Measurements from ENCODE around the gene PHF21B. TPM values are rescaled to one million over a fixed set of nuclear protein-coding genes. Genes with fewer than 3 reads are reported as not detected.

PHF21B gene
- total RNA-seq, 1 experiment from 2014 or later = 20.2 TPM

DNA sequence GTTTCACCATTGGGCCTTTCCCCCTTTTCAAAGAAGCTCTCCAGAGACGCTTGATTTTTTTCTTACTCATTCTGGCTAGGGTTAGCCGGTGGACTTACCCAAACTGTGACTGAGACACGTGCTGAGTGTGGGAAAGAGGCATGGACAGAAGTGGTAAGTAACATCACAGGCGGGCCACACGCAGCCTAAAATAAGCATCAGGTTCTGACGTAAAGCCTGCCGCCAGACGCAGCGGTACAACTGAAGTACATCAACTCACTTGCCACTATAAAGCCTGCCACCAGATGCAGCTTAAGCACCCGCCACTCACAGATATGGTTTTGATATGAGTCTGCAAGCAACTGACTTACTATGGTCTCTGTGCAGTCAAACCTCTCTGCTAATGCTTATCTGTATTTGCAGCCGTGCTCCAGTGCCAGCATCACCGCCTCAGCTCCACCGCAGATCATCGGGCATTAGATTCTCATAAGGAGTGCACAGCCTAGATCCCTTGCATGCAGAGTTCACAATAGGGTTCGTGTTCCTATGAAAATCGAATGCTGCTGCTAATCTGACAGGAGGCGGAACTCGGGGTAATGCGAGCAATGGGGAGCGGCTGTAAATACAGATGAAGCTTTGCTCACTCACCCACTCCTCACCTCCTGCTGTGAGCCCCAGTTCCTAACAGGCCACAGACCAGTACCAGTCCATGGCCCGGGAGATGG lies 58.8 kb downstream of the PHF21B start:
- peaks cover 6% of the 10 kb centered on the region for H3K36me3 ChIP-seq (replicated peaks; ENCODE audit: control insufficient read depth, insufficient read depth, low read length)
- no peaks in the 10 kb centered on the region for H3K27me3 ChIP-seq (ENCODE audit: control insufficient read depth, insufficient read depth, low read length)
- no peak overlapping the region for H3K4me3 ChIP-seq (ENCODE audit: insufficient read depth, low read depth, low read length)
- DNase-seq = no peak

- no peak for DNase-seq
- peaks cover 9% of the 10 kb centered on the region for H3K36me3 ChIP-seq (replicated peaks; ENCODE audit: control insufficient read depth, insufficient read depth, low read length)
- no peak overlapping the region for H3K4me3 ChIP-seq (ENCODE audit: insufficient read depth, low read depth, low read length)
- H3K27me3 ChIP-seq (ENCODE audit: control insufficient read depth, insufficient read depth, low read length) = no peaks in the 10 kb centered on the region
Measured at GRCh38 chr22:44947846-44948245, 62.0 kb downstream of the PHF21B start.

DNA sequence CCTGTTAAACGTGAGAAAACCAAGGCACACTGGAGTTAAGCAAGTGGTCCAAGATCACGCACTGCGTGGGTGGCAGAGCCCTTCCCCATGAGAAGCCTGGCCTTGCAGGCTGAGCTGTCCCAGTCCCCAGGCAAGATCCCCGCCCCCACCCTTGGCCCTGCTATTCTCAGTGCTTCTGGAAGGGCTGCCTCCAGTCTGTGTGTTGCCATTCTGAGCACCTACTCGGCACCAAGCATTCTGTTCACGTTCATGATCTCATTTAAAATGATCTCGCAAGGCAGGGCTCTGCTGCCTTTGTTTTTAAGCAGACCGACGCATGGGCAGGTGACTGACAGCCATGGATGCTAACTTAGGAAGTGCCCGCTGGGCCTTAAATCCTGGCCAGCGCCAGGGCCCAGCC lies 62.8 kb downstream of the PHF21B start:
- Histone ChIP-seq H3K36me3 (replicated peaks; ENCODE audit: control insufficient read depth, insufficient read depth, low read length) (peaks cover 9% of the 10 kb centered on the region), H3K27me3 (ENCODE audit: control insufficient read depth, insufficient read depth, low read length) (no peaks in the 10 kb centered on the region), H3K4me3 (ENCODE audit: insufficient read depth, low read depth, low read length) (no peak overlapping the region)
- DNase-seq = no peak

- Histone ChIP-seq H3K36me3 (replicated peaks; ENCODE audit: control insufficient read depth, insufficient read depth, low read length) (peaks cover 3% of the 10 kb centered on the region), H3K4me3 (ENCODE audit: insufficient read depth, low read depth, low read length) (no peak overlapping the region)
- DNase-seq = no peak
Measured at GRCh38 chr22:44944883-44945601, 64.8 kb downstream of the PHF21B start.

DNA sequence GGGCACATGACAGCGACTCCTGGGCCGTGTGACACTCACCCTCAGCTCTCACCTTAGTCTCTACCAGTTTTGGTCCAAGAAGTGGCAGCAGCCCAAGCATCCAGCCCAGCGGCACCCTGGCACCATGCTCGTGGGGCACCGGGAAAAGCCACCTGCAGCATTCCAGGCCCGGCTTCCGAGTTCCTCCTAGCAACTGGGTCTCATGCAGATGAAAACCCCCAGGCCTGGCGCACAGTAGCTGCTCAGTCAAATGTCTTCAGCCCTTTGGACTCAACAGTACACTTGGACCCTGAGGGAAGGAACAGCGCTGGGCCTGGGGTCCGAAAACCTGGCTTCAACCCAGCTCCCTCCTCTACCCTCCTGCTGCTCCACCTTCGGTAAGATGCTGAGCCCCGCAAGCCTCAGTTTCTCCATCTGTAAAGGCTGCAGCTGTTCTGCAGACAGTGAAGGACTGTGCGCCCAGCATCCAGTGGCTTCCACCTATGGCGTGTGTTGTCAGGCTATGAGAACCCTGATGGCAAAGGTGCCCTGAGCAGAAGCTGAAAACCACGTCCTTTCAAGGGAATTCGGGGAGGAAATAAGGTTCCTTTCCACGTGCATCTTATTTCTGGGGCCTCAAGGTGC lies 66.0 kb downstream of the PHF21B start:
- DNase-seq = no peak
- Histone ChIP-seq H3K36me3 (replicated peaks; ENCODE audit: control insufficient read depth, insufficient read depth, low read length) (peaks cover 3% of the 10 kb centered on the region), H3K4me3 (ENCODE audit: insufficient read depth, low read depth, low read length) (no peak overlapping the region), H3K27me3 (ENCODE audit: control insufficient read depth, insufficient read depth, low read length) (no peaks in the 10 kb centered on the region)

More at GRCh38 chr22:44944883-44945601, 64.8 kb downstream of the PHF21B start:
- H3K27me3 ChIP-seq (ENCODE audit: control insufficient read depth, insufficient read depth, low read length) = no peaks in the 10 kb centered on the region

DNA sequence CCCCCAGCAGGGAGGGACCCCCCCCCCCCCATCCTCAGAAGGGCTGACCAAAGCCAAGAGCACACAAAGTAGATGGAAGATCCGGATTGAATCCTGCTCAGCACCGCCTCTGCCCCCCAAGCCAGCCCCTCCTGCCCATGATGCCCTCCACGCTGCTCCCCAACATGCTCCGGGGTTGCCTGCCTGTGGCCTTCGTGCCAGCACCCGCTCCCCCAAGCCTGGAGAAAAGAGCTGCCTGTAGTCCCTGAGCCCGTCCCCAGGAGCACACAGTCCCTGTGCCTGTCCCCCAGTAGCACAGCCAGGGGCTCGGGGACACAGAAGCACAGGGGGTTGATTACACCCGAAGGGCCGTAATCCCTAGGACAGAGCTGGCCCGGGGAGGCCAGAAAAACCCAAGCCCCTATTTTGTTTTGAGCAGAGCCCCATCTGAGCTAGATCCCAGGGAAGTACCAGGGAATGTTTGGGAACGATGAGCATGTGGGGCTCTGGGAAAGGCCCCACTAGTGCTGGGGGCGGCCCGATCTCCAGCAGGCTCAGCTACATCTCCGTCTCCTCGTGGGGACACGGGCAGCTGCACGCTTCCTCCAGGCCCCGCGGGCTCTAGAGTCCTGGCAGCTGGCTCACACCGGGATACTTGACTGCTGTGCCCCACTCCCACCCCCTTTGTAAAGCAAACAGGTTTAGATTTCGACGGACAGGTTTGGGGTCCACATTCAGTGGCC lies 66.7 kb downstream of the PHF21B start:
- H3K36me3 ChIP-seq (replicated peaks; ENCODE audit: control insufficient read depth, insufficient read depth, low read length) = peaks cover 3% of the 10 kb centered on the region
- no peak for DNase-seq
- H3K27me3 ChIP-seq (ENCODE audit: control insufficient read depth, insufficient read depth, low read length) = no peaks in the 10 kb centered on the region
- no peak overlapping the region for H3K4me3 ChIP-seq (ENCODE audit: insufficient read depth, low read depth, low read length)

DNA sequence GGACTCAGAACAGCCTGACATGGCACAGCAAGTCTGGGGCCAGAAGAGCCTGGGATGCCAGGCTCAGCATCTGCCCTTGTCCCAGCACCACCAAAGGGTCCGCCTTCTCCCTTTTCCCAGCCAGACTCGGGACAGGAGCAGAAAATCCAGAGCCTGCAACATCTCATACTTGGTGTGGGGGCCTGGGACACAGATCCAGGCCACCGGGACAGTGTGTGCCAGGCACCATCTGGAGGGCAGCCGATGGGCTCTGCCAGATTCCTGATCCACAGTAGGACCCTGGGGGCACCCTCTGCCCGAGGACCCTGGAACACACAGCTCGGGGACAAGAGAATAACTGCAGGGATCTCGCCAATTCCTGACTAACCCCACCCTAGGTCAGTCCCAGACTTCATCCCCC lies 67.7 kb downstream of the PHF21B start:
- Histone ChIP-seq H3K27me3 (ENCODE audit: control insufficient read depth, insufficient read depth, low read length) (no peaks in the 10 kb centered on the region), H3K4me3 (ENCODE audit: insufficient read depth, low read depth, low read length) (no peak overlapping the region), H3K36me3 (replicated peaks; ENCODE audit: control insufficient read depth, insufficient read depth, low read length) (peaks cover 3% of the 10 kb centered on the region)
- DNase-seq = no peak

- H3K36me3 ChIP-seq (replicated peaks; ENCODE audit: control insufficient read depth, insufficient read depth, low read length) = peaks cover 3% of the 10 kb centered on the region
- H3K27me3 ChIP-seq (ENCODE audit: control insufficient read depth, insufficient read depth, low read length) = no peaks in the 10 kb centered on the region
- DNase-seq = no peak
- H3K4me3 ChIP-seq (ENCODE audit: insufficient read depth, low read depth, low read length) = no peak overlapping the region
Measured at GRCh38 chr22:44941207-44941606, 68.6 kb downstream of the PHF21B start.

DNA sequence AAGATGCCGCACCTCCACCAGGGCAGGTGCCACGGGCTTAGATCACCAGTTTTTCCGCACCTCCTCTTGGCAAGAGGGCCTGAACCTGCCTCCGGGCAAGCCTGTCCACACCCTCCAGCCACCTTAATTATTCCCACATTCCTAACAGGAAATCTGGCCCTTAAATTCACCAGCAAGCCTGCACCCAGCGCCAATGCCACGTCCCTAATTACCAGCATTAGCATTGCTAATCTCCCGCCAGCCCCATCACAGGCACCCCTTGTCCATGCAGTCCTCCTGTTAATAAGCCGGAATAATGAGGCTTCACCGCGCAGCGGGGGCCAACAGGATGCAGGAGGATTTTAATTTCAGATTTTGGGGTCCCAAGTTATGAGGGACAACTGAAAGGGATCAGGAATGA lies 69.7 kb downstream of the PHF21B start:
- no peaks in the 10 kb centered on the region for H3K27me3 ChIP-seq (ENCODE audit: control insufficient read depth, insufficient read depth, low read length)
- H3K4me3 ChIP-seq (ENCODE audit: insufficient read depth, low read depth, low read length) = no peak overlapping the region
- DNase-seq = no peak
- H3K36me3 ChIP-seq (replicated peaks; ENCODE audit: control insufficient read depth, insufficient read depth, low read length) = peaks cover 2% of the 10 kb centered on the region; the same call in 1 of the 2 replicates

DNA sequence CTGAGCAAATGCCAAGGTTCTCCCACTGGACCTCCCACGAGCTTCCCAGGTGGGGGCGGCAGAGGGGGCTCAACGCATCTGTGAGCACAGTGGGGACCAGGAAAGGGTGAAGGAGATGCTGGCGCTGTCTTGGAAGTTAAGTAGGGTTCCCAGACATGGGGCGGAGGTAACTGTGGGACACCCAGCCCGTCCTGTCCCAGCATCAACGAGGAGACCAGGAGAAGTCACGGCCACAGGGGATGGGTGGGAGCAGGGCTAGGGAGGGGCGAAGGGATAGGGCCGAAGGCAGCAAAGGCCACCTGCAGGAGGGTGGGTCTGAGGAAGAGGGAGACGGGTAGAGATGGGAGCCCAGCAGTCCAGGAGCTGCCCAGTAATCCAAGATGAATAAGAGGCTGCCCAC lies 70.4 kb downstream of the PHF21B start:
- H3K36me3 ChIP-seq (replicated peaks; ENCODE audit: control insufficient read depth, insufficient read depth, low read length) = peaks cover 1% of the 10 kb centered on the region; the same call in 1 of the 2 replicates
- DNase-seq = no peak
- no peaks in the 10 kb centered on the region for H3K27me3 ChIP-seq (ENCODE audit: control insufficient read depth, insufficient read depth, low read length)
- H3K4me3 ChIP-seq (ENCODE audit: insufficient read depth, low read depth, low read length) = no peak overlapping the region

GRCh38 chr22:44938886-44939285 lies 70.9 kb downstream of the PHF21B start:
- Histone ChIP-seq H3K27me3 (ENCODE audit: control insufficient read depth, insufficient read depth, low read length) (no peaks in the 10 kb centered on the region), H3K36me3 (replicated peaks; ENCODE audit: control insufficient read depth, insufficient read depth, low read length) (0 out of 2 replicates have a peak, but pooled peaks cover 1% of the 10 kb centered on the region), H3K4me3 (ENCODE audit: insufficient read depth, low read depth, low read length) (no peak overlapping the region)
- DNase-seq = no peak

DNA sequence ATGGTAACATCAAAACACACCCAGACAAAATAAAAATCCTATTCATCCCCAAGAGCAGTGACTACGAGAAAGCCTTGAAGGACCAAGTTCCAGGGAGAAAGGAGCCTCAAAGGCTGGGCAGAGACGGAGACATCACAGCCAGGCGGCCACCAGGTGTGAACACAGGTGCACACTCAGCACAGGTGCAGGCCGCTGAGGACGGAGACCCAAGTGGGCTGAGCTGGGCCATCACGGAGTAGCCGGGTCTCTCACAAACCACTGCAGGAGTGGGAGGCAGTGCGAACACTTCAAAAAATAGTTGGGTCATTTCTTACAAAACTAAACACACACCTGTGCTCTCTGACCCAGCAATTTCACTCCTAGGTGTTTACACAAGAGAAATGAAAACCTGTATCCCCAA lies 72.6 kb downstream of the PHF21B start:
- Histone ChIP-seq H3K27me3 (ENCODE audit: control insufficient read depth, insufficient read depth, low read length) (no peaks in the 10 kb centered on the region), H3K4me3 (ENCODE audit: insufficient read depth, low read depth, low read length) (no peak overlapping the region), H3K36me3 (replicated peaks; ENCODE audit: control insufficient read depth, insufficient read depth, low read length) (peaks cover 3% of the 10 kb centered on the region)
- no peak for DNase-seq

- no peak overlapping the region for H3K4me3 ChIP-seq (ENCODE audit: insufficient read depth, low read depth, low read length)
- peaks cover 3% of the 10 kb centered on the region for H3K36me3 ChIP-seq (replicated peaks; ENCODE audit: control insufficient read depth, insufficient read depth, low read length)
- H3K27me3 ChIP-seq (ENCODE audit: control insufficient read depth, insufficient read depth, low read length) = no peaks in the 10 kb centered on the region
- DNase-seq = no peak
Measured at GRCh38 chr22:44936201-44936600, 73.6 kb downstream of the PHF21B start.

DNA sequence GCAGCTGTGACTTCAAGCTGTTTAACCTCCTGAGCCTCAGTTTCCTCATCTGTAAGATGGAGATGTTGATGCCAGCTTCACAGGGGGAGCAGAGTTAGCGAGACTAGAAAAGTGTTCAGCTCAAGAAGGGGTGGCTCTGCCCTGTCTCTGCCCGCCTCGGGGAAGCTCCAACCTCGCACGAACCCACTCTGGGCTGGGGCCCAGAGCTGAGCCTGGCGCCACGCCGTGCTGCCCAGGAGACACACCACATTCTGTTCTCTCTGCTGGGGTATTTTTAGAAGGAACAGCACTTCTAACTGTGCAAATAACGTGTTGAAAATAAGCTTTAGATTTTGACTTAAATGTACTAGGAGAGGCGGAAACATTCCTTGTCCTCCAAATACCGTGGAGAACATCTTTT lies 74.1 kb downstream of the PHF21B start:
- H3K36me3 ChIP-seq (replicated peaks; ENCODE audit: control insufficient read depth, insufficient read depth, low read length) = peaks cover 3% of the 10 kb centered on the region
- no peak overlapping the region for H3K4me3 ChIP-seq (ENCODE audit: insufficient read depth, low read depth, low read length)
- DNase-seq = no peak
- H3K27me3 ChIP-seq (ENCODE audit: control insufficient read depth, insufficient read depth, low read length) = no peaks in the 10 kb centered on the region

DNA sequence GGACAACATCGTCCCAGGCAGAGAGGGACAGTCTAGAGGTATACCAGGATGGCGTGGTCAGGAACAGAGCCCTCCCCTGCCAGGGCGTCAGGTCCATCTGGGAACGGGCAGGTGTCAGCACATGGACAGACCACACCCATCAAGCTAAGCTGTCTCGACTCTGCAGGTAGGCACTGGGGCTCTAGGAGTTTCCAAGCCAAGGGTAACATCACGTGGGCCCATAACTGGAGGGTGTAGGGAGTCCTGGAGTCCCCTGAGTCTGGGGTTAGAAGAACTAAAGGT lies 75.4 kb downstream of the PHF21B start:
- H3K36me3 ChIP-seq (replicated peaks; ENCODE audit: control insufficient read depth, insufficient read depth, low read length) = peaks cover 3% of the 10 kb centered on the region
- H3K4me3 ChIP-seq (ENCODE audit: insufficient read depth, low read depth, low read length) = no peak overlapping the region
- no peak for DNase-seq
- H3K27me3 ChIP-seq (ENCODE audit: control insufficient read depth, insufficient read depth, low read length) = no peaks in the 10 kb centered on the region

All from H7 (cell line).